Measurements from ENCODE around the gene DNAJC16.

DNAJC16 gene

GRCh38 chr1:15540186-15540585 is 13.5 kb downstream of the DNAJC16 start:
- no peak for DNase-seq (ENCODE audit: low spot score)

GRCh38 chr1:15541231-15541792 is 14.7 kb downstream of the DNAJC16 start:
- no peak for DNase-seq (ENCODE audit: low spot score)

GRCh38 chr1:15542388-15543250 is 16.0 kb downstream of the DNAJC16 start:
- no peak for DNase-seq (ENCODE audit: low spot score)

- no peak for DNase-seq (ENCODE audit: low spot score)
Measured at GRCh38 chr1:15543251-15543588, 16.6 kb downstream of the DNAJC16 start.

- DNase-seq (ENCODE audit: low spot score) = no peak
Measured at GRCh38 chr1:15543589-15544568, 17.2 kb downstream of the DNAJC16 start.

- no peak for DNase-seq (ENCODE audit: low spot score)
Measured at GRCh38 chr1:15546641-15547040, 20.0 kb downstream of the DNAJC16 start.

GRCh38 chr1:15550573-15550972 is 23.9 kb downstream of the DNAJC16 start:
- no peak for DNase-seq (ENCODE audit: low spot score)

- no peak for DNase-seq (ENCODE audit: low spot score)
Measured at GRCh38 chr1:15557008-15557407, 30.4 kb downstream of the DNAJC16 start.

GRCh38 chr1:15557594-15557993 is 30.9 kb downstream of the DNAJC16 start:
- no peak for DNase-seq (ENCODE audit: low spot score)

- DNase-seq (ENCODE audit: low spot score) = no peak
Measured at GRCh38 chr1:15558516-15558915, 31.9 kb downstream of the DNAJC16 start.

GRCh38 chr1:15559189-15559810 is 32.7 kb downstream of the DNAJC16 start:
- DNase-seq (ENCODE audit: low spot score) = no peak

GRCh38 chr1:15568387-15569073 is 41.9 kb downstream of the DNAJC16 start:
- DNase-seq (ENCODE audit: low spot score) = no peak

- no peak for DNase-seq (ENCODE audit: low spot score)
Measured at GRCh38 chr1:15570861-15571260, 44.2 kb downstream of the DNAJC16 start.

- peak; percentile 19 for DNase-seq (ENCODE audit: low spot score)
Measured at GRCh38 chr1:15571266-15571665, 44.6 kb downstream of the DNAJC16 start.

GRCh38 chr1:15573477-15573876 is 46.8 kb downstream of the DNAJC16 start:
- DNase-seq (ENCODE audit: low spot score) = no peak

- DNase-seq (ENCODE audit: low spot score) = no peak
Measured at GRCh38 chr1:15574741-15575140, 48.1 kb downstream of the DNAJC16 start.

GRCh38 chr1:15575549-15576150 is 49.0 kb downstream of the DNAJC16 start:
- no peak for DNase-seq (ENCODE audit: low spot score)

- DNase-seq (ENCODE audit: low spot score) = no peak
Measured at GRCh38 chr1:15577691-15578090, 51.0 kb downstream of the DNAJC16 start.

- peak; percentile 70 for DNase-seq (ENCODE audit: low spot score)
Measured at GRCh38 chr1:15578921-15579682, 52.5 kb downstream of the DNAJC16 start.

- peak; percentile 17 for DNase-seq (ENCODE audit: low spot score)
Measured at GRCh38 chr1:15579683-15580047, 53.0 kb downstream of the DNAJC16 start.

Data from germinal center (tissue), 1 donor.